A673 (cell line): Measurements from ENCODE around the gene VTI1A.

ENCODE experiments used
- EZH2 ChIP-seq: fragments of 200-600 bp; sonication (generic); IDR thresholded peaks from 2 replicates; pipeline ENCODE4 v1.6.1; 2017; ENCODE audit warnings: borderline replicate concordance, low read depth, mild to moderate bottlenecking, mixed read lengths, antibody characterized with exemption, low read length; ENCODE audit not compliant: poor library complexity, severe bottlenecking
- TF ChIP-seq, protein P1 (sequence below): fragments of 300-800, 200-600 bp; sonication (generic); conservative IDR thresholded peaks from 2 replicates; pipeline ENCODE4 v1.5.1; 2017; ENCODE audit warnings: low read depth, mild to moderate bottlenecking, antibody characterized with exemption, low read length, moderate library complexity, mixed read lengths

GRCh38 chr10:112580267-112580666 is 133.3 kb downstream of the VTI1A start:
- TF ChIP-seq, protein P1, sequence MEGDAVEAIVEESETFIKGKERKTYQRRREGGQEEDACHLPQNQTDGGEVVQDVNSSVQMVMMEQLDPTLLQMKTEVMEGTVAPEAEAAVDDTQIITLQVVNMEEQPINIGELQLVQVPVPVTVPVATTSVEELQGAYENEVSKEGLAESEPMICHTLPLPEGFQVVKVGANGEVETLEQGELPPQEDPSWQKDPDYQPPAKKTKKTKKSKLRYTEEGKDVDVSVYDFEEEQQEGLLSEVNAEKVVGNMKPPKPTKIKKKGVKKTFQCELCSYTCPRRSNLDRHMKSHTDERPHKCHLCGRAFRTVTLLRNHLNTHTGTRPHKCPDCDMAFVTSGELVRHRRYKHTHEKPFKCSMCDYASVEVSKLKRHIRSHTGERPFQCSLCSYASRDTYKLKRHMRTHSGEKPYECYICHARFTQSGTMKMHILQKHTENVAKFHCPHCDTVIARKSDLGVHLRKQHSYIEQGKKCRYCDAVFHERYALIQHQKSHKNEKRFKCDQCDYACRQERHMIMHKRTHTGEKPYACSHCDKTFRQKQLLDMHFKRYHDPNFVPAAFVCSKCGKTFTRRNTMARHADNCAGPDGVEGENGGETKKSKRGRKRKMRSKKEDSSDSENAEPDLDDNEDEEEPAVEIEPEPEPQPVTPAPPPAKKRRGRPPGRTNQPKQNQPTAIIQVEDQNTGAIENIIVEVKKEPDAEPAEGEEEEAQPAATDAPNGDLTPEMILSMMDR, result no peak
- TF ChIP-seq EZH2, result no peak
